ENCODE results near the gene PLPPR5. TPM values are rescaled to one million over a fixed set of nuclear protein-coding genes. Genes with fewer than 3 reads are reported as not detected.
"Not testable (repeated sequence)": the region's sequence is repeated elsewhere in the genome, so short reads cannot be mapped to it uniquely, and the experiment has no call there.

Gene PLPPR5
- not detected for total RNA-seq
- long read RNA-seq = 0 reads

DNA sequence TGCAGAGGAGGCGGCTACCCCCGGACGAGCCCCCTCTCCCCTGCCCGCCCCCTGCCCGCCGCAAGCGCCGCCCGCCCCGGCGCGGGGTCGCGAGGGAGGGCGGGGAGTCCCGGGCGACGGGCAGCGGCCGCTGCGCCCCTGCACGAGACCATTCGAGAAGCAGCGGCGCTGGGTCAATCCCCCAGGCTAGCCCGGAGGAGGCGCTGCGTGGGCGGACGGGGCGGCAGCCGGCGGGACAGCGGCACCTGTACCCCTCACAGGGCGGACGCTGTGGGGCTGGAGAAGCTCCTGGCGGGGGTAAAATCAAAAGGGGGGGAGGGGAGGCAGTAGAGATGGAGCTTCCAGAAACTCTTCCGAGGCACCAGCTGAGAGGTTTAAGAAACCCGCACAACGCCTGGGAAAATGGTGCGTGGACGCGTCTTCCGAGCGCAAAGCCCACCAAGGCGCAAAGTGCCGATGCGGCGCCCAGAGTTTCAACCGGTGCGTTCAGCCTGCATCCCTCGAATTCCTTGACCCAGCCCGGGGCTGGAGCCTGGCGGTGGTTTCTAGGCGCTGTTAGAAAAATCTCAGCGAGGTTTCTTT is at the start of gene PLPPR5:
PLPPR5 (minus strand) TSS at position 1 of the 582 bp plus-strand sequence. CDS start 190 bp downstream, outside the sequence.
- ATAC-seq (ENCODE audit: poor library complexity) (no peak), DNase-seq (peak; percentile 28)
- intact Hi-C loops (cut with DNase I) = no loop called here

DNA sequence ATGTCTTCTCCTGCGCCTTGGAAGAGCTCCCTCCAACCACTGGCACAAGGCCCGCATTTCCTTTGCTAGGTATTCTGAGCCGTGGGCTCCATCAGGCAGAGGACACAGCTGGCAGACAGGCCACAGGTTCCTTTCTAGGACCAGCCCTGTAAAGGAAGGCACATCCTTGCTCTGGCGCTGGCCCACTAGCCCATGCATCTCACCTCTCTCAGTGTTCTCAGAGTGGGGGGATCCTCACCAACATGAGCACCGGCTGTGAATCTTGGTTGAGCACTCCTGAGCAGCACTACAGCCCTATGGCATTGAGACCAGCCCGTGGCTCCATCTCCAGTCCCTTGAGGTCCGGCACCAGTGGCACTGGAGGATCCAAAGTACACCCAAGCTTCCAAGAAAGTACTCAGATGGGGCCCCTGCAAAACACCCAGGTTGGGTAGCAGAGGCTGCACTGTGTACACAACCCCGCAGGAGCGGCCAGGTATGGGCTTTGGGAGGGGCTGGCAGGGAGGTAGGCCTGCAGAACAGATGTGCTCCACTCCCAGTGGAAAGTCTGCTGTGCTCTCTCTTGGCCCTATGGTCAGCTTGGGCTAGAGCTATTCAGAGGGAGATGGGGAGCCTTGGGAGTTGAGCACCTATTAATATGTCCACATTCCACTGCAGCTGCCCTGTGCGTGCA is 47.1 kb upstream of the PLPPR5 start:
- DNase-seq (no peak), ATAC-seq (ENCODE audit: poor library complexity) (no peak)
- intact Hi-C loops (cut with DNase I) = no loop called here

GRCh38 chr1:99049745-99050144 is 45.1 kb upstream of the PLPPR5 start:
- intact Hi-C loops (cut with DNase I) = no loop called here
- ATAC-seq (ENCODE audit: poor library complexity) = no peak
- DNase-seq = no peak

- not testable (repeated sequence) for DNase-seq; ATAC-seq (ENCODE audit: poor library complexity)
Observed at GRCh38 chr1:99036746-99037145, 32.1 kb upstream of the PLPPR5 start.

GRCh38 chr1:99018313-99018712 is 13.7 kb upstream of the PLPPR5 start:
- ATAC-seq (ENCODE audit: poor library complexity) = no peak
- intact Hi-C loops (cut with DNase I) = no loop called here
- DNase-seq = no peak

More at GRCh38 chr1:99036746-99037145, 32.1 kb upstream of the PLPPR5 start:
- intact Hi-C loops (cut with DNase I) = not testable (repeated sequence)

DNA sequence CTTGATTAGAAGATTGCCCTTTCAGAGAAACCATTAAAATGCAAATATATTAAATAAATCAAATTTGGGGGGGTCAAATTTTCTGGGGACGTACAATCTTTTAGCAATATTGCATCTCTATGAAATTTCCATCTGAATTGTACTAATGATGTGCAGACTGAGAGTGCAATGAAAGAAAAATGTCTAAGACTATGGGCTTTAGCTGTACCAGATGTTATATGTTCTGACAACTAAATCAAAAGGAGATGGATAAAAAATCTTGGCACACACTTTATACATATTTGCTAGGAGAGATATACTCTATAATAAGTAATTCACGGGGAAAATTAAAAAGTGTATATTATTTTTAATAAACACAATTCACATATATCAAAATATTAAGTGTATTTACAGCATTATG is 13.0 kb upstream of the PLPPR5 start:
- intact Hi-C loops (cut with DNase I) = no loop called here
- DNase-seq (no peak), ATAC-seq (ENCODE audit: poor library complexity) (no peak)

- ATAC-seq (ENCODE audit: poor library complexity) = no peak
- intact Hi-C loops (cut with DNase I) = no loop called here
- DNase-seq = no peak
Observed at GRCh38 chr1:99010679-99011078, 6.0 kb upstream of the PLPPR5 start.

- intact Hi-C loops (cut with DNase I) = no loop called here
- ATAC-seq (ENCODE audit: poor library complexity) = no peak
- no peak for DNase-seq
Observed at GRCh38 chr1:99007366-99007765, 2.7 kb upstream of the PLPPR5 start.

DNA sequence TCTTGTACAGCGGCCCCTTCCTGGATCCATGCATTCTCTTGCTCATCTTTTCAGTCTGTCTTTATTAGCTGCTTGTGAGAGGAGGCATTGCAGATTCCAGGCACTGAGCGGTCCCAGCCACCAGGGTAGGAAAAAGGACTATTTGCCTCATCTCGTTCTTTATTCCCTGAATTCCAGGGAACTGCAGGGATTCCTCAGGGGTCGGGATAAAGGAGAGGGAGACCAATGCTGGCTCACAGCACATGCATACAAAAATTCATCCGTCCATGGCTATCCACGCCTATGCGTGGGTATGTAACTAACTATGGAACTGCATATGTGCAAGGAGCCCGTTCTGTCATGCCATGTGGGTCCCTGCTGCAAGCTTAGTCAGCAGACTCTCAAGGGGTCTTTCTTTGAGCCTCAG is 879 bp upstream of the PLPPR5 start:
- intact Hi-C loops (cut with DNase I) = no loop called here
- DNase-seq = no peak
- ATAC-seq (ENCODE audit: poor library complexity) = no peak

DNA sequence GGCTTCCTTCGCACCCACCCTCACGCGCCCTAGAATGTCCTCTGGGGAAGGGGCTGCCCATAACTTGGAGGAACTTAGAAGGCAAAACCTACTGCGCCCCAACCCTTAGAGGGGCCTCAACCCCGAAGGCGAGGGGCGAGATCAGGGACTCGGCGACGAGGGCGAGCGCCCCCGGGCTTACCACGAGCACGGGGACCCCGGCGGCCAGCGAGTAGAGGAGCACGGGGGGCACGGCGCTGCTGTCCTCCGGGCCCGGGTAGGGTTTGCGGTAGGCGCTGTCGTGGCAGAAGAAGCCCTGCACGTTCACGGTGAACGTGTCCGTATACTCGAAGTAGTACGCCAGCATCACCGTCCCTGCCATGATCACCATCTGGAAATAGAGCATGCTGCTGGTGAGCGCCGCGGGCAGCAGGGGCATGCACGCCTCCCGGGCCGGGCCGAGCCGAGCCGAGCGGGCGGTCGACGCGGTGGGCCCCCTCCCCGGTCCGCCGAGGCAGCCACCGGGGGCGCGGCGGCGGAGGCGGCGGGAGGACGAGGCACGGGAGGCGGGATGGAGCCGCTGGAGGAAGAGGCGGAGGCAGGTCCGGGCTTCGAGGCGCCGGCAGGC is 304 bp downstream of the PLPPR5 start:
- ATAC-seq (ENCODE audit: poor library complexity) = no peak

DNA sequence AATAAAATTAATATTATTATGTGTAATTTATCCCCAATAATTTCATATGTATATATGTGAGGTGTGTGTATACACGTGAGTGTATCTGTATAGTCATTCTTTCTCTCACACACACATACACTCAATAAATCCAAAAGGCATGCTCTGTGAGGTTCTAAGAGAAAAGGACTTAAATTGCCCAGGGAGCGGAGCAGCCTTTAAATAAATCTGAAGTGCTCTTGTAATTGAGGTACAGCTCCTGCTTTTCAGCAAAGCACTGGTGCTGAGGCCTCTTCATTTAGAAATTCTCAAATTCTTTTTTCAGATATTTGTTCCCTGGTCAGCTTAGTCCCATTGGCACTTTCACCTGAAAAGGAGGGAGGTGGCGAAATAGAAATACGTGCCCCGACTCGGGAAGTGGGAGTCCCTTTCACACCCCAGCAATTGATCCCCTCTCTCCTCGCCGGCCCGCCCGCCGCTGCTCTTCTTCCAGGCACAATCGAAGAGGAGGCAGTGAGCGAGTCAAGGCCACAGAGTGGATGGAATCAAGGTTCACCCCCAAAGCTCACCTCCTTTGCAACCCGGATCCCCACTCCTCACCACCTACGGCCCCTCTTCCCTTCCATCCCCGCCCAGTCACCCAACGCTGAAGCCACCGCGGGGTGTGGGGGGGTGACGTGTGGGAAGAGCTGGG is 944 bp downstream of the PLPPR5 start:
- DNase-seq (no peak), ATAC-seq (ENCODE audit: poor library complexity) (no peak)
- intact Hi-C loops (cut with DNase I) = no loop called here

More for the DNA sequence above, 304 bp downstream of the PLPPR5 start:
- DNase-seq = no peak
- intact Hi-C loops (cut with DNase I) = no loop called here

DNA sequence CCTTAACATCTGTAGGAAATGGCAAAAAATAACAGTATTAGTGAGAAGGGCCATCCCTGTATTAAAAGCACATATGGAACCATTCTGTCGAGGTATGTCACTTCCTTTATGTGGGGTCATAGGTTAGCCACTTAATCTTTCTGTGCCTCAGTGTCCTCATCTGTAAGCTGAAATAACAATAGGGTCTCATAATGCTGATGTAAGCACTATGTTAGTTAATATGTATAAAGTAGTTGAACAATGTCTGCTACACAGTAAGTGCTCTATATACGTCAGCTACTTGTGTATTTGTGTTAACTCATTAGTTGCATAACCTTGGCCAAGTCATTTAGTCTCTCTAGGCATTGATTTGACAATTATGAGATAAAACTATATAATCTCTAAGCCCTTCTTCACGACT is 11.8 kb downstream of the PLPPR5 start:
- intact Hi-C loops (cut with DNase I) = no loop called here
- DNase-seq (no peak), ATAC-seq (ENCODE audit: poor library complexity) (no peak)

- intact Hi-C loops (cut with DNase I) = no loop called here
- ATAC-seq (ENCODE audit: poor library complexity) = no peak
- no peak for DNase-seq
Observed at GRCh38 chr1:98991127-98992012, 13.3 kb downstream of the PLPPR5 start.

DNA sequence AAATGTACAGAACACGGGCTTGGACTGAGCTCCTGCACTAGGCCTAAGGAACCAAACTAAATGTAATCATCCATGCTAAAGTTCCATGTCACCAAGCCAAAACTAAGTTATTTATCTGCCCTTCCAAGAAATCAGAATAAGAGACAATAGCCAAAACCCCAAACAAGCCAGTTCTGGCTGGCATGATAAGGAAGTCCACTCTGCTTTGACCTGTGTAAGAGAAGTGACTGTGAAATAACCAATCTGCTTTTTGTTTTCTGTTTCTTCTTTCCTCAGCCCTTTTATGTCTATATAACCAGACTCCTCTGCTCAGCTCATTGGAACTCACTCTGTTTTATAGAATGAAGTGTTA is 15.1 kb downstream of the PLPPR5 start:
- DNase-seq (no peak), ATAC-seq (ENCODE audit: poor library complexity) (no peak)
- intact Hi-C loops (cut with DNase I) = no loop called here

- ATAC-seq (ENCODE audit: poor library complexity) (no peak), DNase-seq (no peak)
- intact Hi-C loops (cut with DNase I) = no loop called here
Observed at GRCh38 chr1:98988904-98989555, 15.6 kb downstream of the PLPPR5 start.

- DNase-seq = no peak
Observed at GRCh38 chr1:98985687-98986086, 19.0 kb downstream of the PLPPR5 start.

GRCh38 chr1:98981917-98982513 is 22.6 kb downstream of the PLPPR5 start:
- intact Hi-C loops (cut with DNase I) = no loop called here

More at GRCh38 chr1:98985687-98986086, 19.0 kb downstream of the PLPPR5 start:
- ATAC-seq (ENCODE audit: poor library complexity) = no peak
- intact Hi-C loops (cut with DNase I) = no loop called here

DNA sequence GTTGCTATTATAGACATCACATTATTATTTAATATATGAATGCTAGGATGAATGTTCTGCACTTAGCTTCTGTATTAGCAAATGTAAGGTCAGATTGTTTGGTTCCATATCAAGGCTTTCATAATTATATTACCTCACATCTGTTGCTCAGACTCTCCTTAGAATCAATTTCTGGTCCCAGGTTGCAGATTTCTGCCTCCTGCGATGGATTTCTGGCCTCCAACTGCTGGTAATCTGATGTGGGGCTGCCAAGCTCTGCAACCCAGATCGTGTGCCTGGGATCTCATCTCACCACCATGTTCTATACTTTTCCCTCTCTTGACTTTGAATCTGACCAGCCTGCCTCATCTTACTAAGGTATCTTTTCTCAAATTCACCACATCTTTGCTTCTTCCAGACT is 25.2 kb downstream of the PLPPR5 start:
- ATAC-seq (ENCODE audit: poor library complexity) (no peak), DNase-seq (no peak)
- intact Hi-C loops (cut with DNase I) = no loop called here

More at GRCh38 chr1:98981917-98982513, 22.6 kb downstream of the PLPPR5 start:
- DNase-seq (no peak), ATAC-seq (ENCODE audit: poor library complexity) (no peak)
